T-cell (primary cell): ENCODE results near the gene NDUFA6. TPM values are rescaled to one million over a fixed set of nuclear protein-coding genes. Genes with fewer than 3 reads are reported as not detected.
A peak's percentile ranks its signal among the peaks of the same experiment; 100 is the strongest.
"Not testable (repeated sequence)": the region's sequence is repeated elsewhere in the genome, so short reads cannot be mapped to it uniquely, and the experiment has no call there.

Source experiments
- ATAC-seq, 4 experiments: fragments of 200-7000 bp in 3 of 4; fragments of 150-1000 bp in 1 of 4; cut with Tn5 transposase; replicated peaks in 1 of 4; 1 replicate in 3 of 4; 2 replicates in 1 of 4; pipeline ENCODE4 v1.10.0; 2021; ENCODE audit warnings: moderate library complexity in 3 of 4, mild to moderate bottlenecking in 2 of 4, moderate number of reproducible peaks in 1 of 4
- CTCF ChIA-PET, 2 donors: fragments of 300-600 bp; sonication (Branson Sonifier 250); formaldehyde crosslinking; loops; one replicate each; lab custom pipeline; 2022; ENCODE audit warnings: antibody characterized with exemption in 2 of 2; lab: Charles Lee
- POLR2A ChIA-PET, 2 donors: fragments of 300-600 bp; sonication (Branson Sonifier 250); formaldehyde crosslinking; loops; one replicate each; lab custom pipeline; 2022; ENCODE audit warnings: antibody characterized with exemption in 2 of 2; lab: Charles Lee
- DNase-seq, 35 experiments: peaks; one replicate each; pipeline versions ENCODE4 v3.0.0 to v3.0.0-alpha.2; 2013 to 2023
- H3K27ac ChIP-seq: one replicate; pipeline ENCODE4 v1.5.1; 2013; ENCODE audit warnings: low read length
- H3K27me3 ChIP-seq, 2 experiments: replicated peaks in 1 of 2; 1 replicate in 1 of 2; 2 replicates in 1 of 2; pipeline versions ENCODE4 v1.6.1 to v1.7.0; 2013; ENCODE audit warnings: low read length in 1 of 2, mixed read lengths in 1 of 2; ENCODE audit not compliant: control insufficient read depth in 2 of 2, insufficient read depth in 2 of 2; ENCODE audit errors: extremely low read depth in 1 of 2
- H3K36me3 ChIP-seq, 2 donors: 1 replicate in 1 of 2; 2 replicates in 1 of 2; pipeline versions ENCODE4 v1.6.1 to v1.7.0; 2013; ENCODE audit warnings: low read length in 1 of 2; ENCODE audit not compliant: control insufficient read depth in 2 of 2, insufficient read depth in 1 of 2; ENCODE audit errors: extremely low read depth in 1 of 2
- H3K4me1 ChIP-seq, 2 experiments: 1 replicate in 1 of 2; 2 replicates in 1 of 2; pipeline versions ENCODE4 v1.6.1 to v1.7.0; 2013; ENCODE audit warnings: low read length in 2 of 2, mixed read lengths in 1 of 2; ENCODE audit not compliant: insufficient read depth in 2 of 2, control insufficient read depth in 1 of 2; ENCODE audit errors: extremely low read depth in 1 of 2
- H3K4me3 ChIP-seq, 2 donors: 1 replicate in 1 of 2; 2 replicates in 1 of 2; pipeline versions ENCODE4 v1.5.1 to v1.7.0; 2013; ENCODE audit warnings: mild to moderate bottlenecking in 2 of 2, low read length in 1 of 2, moderate library complexity in 1 of 2; ENCODE audit not compliant: control insufficient read depth in 1 of 2; ENCODE audit errors: extremely low read depth in 1 of 2
- H3K9me3 ChIP-seq: 2 replicates; pipeline ENCODE4 v1.7.0; 2013
- H3K27ac Mint-ChIP-seq, 2 donors: one replicate each; pipeline ENCODE4 v1.8.0; 2020 to 2021; ENCODE audit warnings: mild to moderate bottlenecking in 2 of 2, mixed read lengths in 2 of 2
- H3K27me3 Mint-ChIP-seq, 2 donors: one replicate each; pipeline ENCODE4 v1.8.0; 2021 to 2022; ENCODE audit warnings: mixed read lengths in 2 of 2
- H3K36me3 Mint-ChIP-seq: one replicate; pipeline ENCODE4 v1.8.0; 2021; ENCODE audit warnings: mixed read lengths
- H3K4me1 Mint-ChIP-seq, 3 donors: one replicate each; pipeline ENCODE4 v1.8.0; 2020 to 2022; ENCODE audit warnings: mixed read lengths in 3 of 3, mild to moderate bottlenecking in 1 of 3
- H3K4me3 Mint-ChIP-seq, 3 donors: one replicate each; pipeline ENCODE4 v1.8.0; 2020 to 2022; ENCODE audit warnings: mild to moderate bottlenecking in 3 of 3, mixed read lengths in 3 of 3, moderate library complexity in 3 of 3
- H3K9me3 Mint-ChIP-seq, 3 donors: one replicate each; pipeline ENCODE4 v1.8.0; 2020 to 2022; ENCODE audit warnings: mixed read lengths in 3 of 3
- WGBS: methylation state at CpG from one replicate; pipeline ENCODE4 v1.1.5; 2013; ENCODE audit warnings: missing lambda C conversion rate; ENCODE audit not compliant: insufficient coverage; 5-methylcytosine and 5-hydroxymethylcytosine counted together
- total RNA-seq, 35 experiments: library from RNA in 6 of 35; stranded (reverse) in 6 of 35; fragments of 120-200 nt in 1 of 35; gene quantifications; one replicate each; pipeline versions ENCODE4 v1.2.1 to v1.2.4 and lab custom pipeline; 2013 to 2026

Gene NDUFA6
- total RNA-seq, result 10 to 100 TPM; 36.6 to 52.3 (median 39.6) TPM
- total RNA-seq (2013), result 67.0 TPM
- 32.4 to 111 (median 50.2) reads per million in 29 experiments for total RNA-seq (lab: John Stamatoyannopoulos, UW)

- Histone ChIP-seq H3K9me3 (no peaks in the 10 kb centered on the region), H3K4me1 (peaks cover 10 to 28% of the 10 kb centered on the region in 2 experiments), H3K27ac (peak within 1 kb of the TSS; percentile 100), H3K27me3 (no peaks in the 10 kb centered on the region), H3K4me3 (peak within 1 kb of the TSS; percentile 70 to 90), H3K36me3 (peaks cover 0 to 15% of the 10 kb centered on the region in 2 donors)
- ATAC-seq (peak; percentile 88 to 92 (median 88)), DNase-seq (peak; percentile 93 to 99 (median 98))
- H3K27ac Mint-ChIP-seq, result peak within 1 kb of the TSS; percentile 98 to 99
- H3K36me3 Mint-ChIP-seq, result peaks cover 16% of the 10 kb centered on the region
- H3K9me3 Mint-ChIP-seq, result no peaks in the 10 kb centered on the region
- H3K27me3 Mint-ChIP-seq, result no peaks in the 10 kb centered on the region
- WGBS, result under 1% methylated on average over 66 of the region's 71 CpGs
- POLR2A ChIA-PET, result interaction anchor here (0.6 to 3.3 kb wide), 3 partner anchors 11 to 817 kb away, joined by 3 to 36 read pairs (median 3); partner anchors contain the start of genes POLDIP3 (in 1 of the 2) and SMDT1 (in 1 of the 2)
- H3K4me1 Mint-ChIP-seq, result peaks cover 36 to 49% (median 39%) of the 10 kb centered on the region in 3 donors
- peak within 1 kb of the TSS; percentile 97 to 99 (median 97) for H3K4me3 Mint-ChIP-seq
- CTCF ChIA-PET, result interaction anchor here (0.5 to 2.2 kb wide), 16 partner anchors 9 to 402 kb away, joined by 3 to 16 read pairs (median 4); partner anchors contain the start of genes NAGA (in 1 of the 2), SMDT1 (in 1 of the 2) and SNU13 (in 1 of the 2)
These were observed at the start of gene NDUFA6 for GRCh38 chr22:42090596-42091454. Gene NDUFA6, minus strand, starts transcription at chr22:42090772. Its CDS starts 28 bp downstream, at chr22:42090744.

- not testable (repeated sequence) for H3K27me3 Mint-ChIP-seq, H3K27ac Mint-ChIP-seq, H3K9me3 Mint-ChIP-seq
These were observed 49.6 kb upstream of the NDUFA6 start for GRCh38 chr22:42140153-42140552.

GRCh38 chr22:42139508-42139907, 48.9 kb upstream of the NDUFA6 start:
- H3K36me3 Mint-ChIP-seq, result peaks cover 25% of the 10 kb centered on the region
- H3K9me3 ChIP-seq, H3K27ac ChIP-seq, H3K4me1 ChIP-seq, H3K4me1 Mint-ChIP-seq, POLR2A ChIA-PET, CTCF ChIA-PET, H3K27ac Mint-ChIP-seq, H3K27me3 Mint-ChIP-seq, H3K4me3 ChIP-seq, H3K36me3 ChIP-seq, H3K27me3 ChIP-seq, H3K9me3 Mint-ChIP-seq, ATAC-seq, DNase-seq, H3K4me3 Mint-ChIP-seq: not testable (repeated sequence)
- WGBS, result 88% methylated on average over 2 of the region's 7 CpGs

More at GRCh38 chr22:42140153-42140552, 49.6 kb upstream of the NDUFA6 start:
- 90% methylated on average over 2 of the region's 17 CpGs for WGBS
- DNase-seq, H3K27ac ChIP-seq, H3K4me1 ChIP-seq, H3K27me3 ChIP-seq, H3K9me3 ChIP-seq, H3K4me1 Mint-ChIP-seq, H3K4me3 ChIP-seq, POLR2A ChIA-PET, H3K36me3 ChIP-seq, CTCF ChIA-PET, ATAC-seq, H3K4me3 Mint-ChIP-seq: not testable (repeated sequence)
- peaks cover 29% of the 10 kb centered on the region for H3K36me3 Mint-ChIP-seq

DNA sequence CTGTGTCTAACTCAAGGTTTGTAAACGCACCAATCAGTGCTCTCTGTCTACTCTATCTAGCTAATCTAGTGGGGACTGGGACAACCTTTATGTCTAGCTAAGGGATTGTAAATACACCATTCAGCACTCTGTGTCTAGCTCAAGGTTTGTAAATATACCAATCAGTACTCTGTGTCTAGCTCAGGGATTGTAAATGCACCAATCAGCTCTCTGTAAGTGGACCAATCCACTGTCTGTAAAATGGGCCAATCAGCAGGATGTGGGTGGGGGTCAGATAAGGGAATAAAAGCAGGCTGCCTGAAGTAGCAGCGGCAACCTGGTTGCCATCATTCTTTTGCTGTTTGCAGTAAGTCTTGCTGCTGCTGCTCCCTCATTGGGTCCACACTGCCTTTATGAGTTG, 48.4 kb upstream of the NDUFA6 start:
- Mint-ChIP-seq H3K9me3 (no peaks in the 10 kb centered on the region), H3K36me3 (peaks cover 25% of the 10 kb centered on the region), H3K4me3 (no peak overlapping the region), H3K27me3 (no peaks in the 10 kb centered on the region), H3K4me1 (no peaks in the 10 kb centered on the region), H3K27ac (no peak overlapping the region)
- no peaks in the 10 kb centered on the region for H3K4me1 ChIP-seq
- peaks cover 0 to 2% of the 10 kb centered on the region in 2 experiments for H3K27me3 ChIP-seq
- CTCF ChIA-PET, result no interaction called here
- H3K9me3 ChIP-seq, result no peaks in the 10 kb centered on the region
- DNase-seq (no peak), ATAC-seq (no peak)
- H3K27ac ChIP-seq, result no peak overlapping the region
- whole genome bisulfite sequencing, result 78% methylated on average over 1 of the region's 2 CpGs
- POLR2A ChIA-PET, result no interaction called here
- H3K4me3 ChIP-seq, result no peak overlapping the region
- H3K36me3 ChIP-seq, result peaks cover 0 to 9% of the 10 kb centered on the region in 2 donors

DNA sequence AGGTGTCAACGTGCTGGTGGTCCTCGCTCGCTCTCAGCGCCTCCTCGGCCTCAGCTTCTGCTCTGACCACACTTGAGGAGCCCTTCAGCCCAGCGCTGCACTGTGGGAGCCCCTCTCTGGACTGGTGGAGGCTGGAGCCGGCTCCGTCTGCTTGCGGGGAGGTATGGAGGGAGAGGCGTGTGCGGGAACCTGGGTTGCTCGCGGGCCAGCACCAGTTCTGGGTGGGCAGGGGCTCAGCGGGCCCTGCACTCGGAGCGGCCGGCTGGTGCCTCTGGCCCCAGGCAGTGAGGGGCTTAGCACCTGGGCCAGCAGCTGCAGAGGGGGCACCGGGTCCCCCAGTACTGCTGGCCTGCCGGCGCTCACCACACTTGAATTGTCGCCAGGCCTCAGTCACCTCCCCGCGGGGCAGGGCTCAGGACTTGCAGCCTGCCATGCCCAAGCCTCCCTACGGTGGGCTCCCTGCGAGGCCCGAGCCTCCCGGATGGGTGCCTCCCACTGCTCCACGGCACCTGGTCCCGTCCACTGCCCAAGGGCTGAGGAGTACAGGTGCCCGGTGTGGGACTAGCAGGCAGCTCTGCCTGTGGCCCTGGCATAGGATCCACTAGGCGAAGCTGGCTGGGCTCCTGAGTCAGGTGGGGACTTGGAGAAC, 47.7 kb upstream of the NDUFA6 start:
- POLR2A ChIA-PET, result no interaction called here
- DNase-seq (no peak), ATAC-seq (no peak)
- peaks cover 0 to 9% of the 10 kb centered on the region in 2 donors for H3K36me3 ChIP-seq
- 92% methylated on average over 29 of the region's 31 CpGs for WGBS
- H3K27me3 Mint-ChIP-seq, result no peaks in the 10 kb centered on the region
- H3K27ac Mint-ChIP-seq, result no peak overlapping the region
- H3K27me3 ChIP-seq, result peaks cover 0 to 2% of the 10 kb centered on the region in 2 experiments
- H3K27ac ChIP-seq, result no peak overlapping the region
- no peak overlapping the region for H3K4me3 Mint-ChIP-seq
- no peaks in the 10 kb centered on the region for H3K9me3 Mint-ChIP-seq
- peaks cover 25% of the 10 kb centered on the region for H3K36me3 Mint-ChIP-seq
- H3K4me1 ChIP-seq, result no peaks in the 10 kb centered on the region
- H3K4me1 Mint-ChIP-seq, result no peaks in the 10 kb centered on the region
- CTCF ChIA-PET, result no interaction called here
- H3K9me3 ChIP-seq, result no peaks in the 10 kb centered on the region
- H3K4me3 ChIP-seq, result no peak overlapping the region

DNA sequence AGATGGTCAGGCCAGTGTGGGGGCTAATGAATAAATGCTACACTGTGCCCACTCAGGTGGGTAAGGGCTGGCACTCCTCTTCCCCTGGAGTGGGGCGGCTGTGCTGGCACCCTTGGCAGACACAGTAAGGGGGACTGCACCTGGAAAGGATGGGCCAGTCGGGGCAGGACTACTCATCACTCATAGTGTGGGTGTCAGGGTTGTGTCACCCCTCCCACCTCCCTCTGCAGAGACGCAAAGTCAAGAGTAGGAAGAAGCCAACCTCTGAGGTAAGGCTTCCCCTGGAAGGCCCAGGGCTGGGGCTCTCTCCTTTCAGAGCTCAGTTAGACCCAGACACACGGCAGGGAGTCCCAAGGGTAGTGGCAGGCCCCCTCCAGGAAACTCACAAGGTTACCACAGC, 45.1 kb upstream of the NDUFA6 start:
- DNase-seq, H3K9me3 ChIP-seq, POLR2A ChIA-PET, H3K36me3 ChIP-seq, H3K4me3 Mint-ChIP-seq, H3K4me3 ChIP-seq, H3K27ac Mint-ChIP-seq, CTCF ChIA-PET, H3K27me3 ChIP-seq, H3K4me1 ChIP-seq, ATAC-seq, H3K9me3 Mint-ChIP-seq, H3K4me1 Mint-ChIP-seq, H3K27ac ChIP-seq, H3K27me3 Mint-ChIP-seq: not testable (repeated sequence)
- no CpG with 5 or more reads among the region's 4 CpGs for WGBS
- H3K36me3 Mint-ChIP-seq, result peaks cover 14% of the 10 kb centered on the region
